K562 (cell line): Measurements from ENCODE around the gene FAM50B. TPM values are rescaled to one million over a fixed set of nuclear protein-coding genes. Genes with fewer than 3 reads are reported as not detected.

Source experiments
- ATAC-seq: fragments of 200-7000 bp; cut with Tn5 transposase; 3 replicates; pipeline ENCODE4 v1.9.1; 2020; ENCODE audit warnings: moderate library complexity
- BruUV-seq: library from RNA; stranded (reverse); fragments of 400-500 nt; replicated peaks from 2 replicates; lab custom pipeline; 2021; lab: Mats Ljungman, UMichigan
- CTCF ChIA-PET: fragments of 300-600 bp; formaldehyde crosslinking; extraction: SDS; loops from one replicate; lab custom pipeline; 2021; ENCODE audit warnings: low intra/inter-chr PET ratio; lab: Yijun Ruan, JAX
- POLR2A ChIA-PET: fragments of 300-600, 350-650 bp; sonication (Branson Sonifier 250); formaldehyde crosslinking; extraction: SDS; loops from one replicate; lab custom pipeline; 2021; ENCODE audit warnings: antibody characterized with exemption, inconsistent platforms; lab: Yijun Ruan, JAX
- DNase-seq, 4 experiments: peaks; one replicate each; pipeline versions ENCODE4 v3.0.0 to v3.0.0-alpha.2; 2011 to 2018; ENCODE audit warnings: low spot score in 3 of 4, mixed read lengths in 3 of 4; ENCODE audit errors: extremely low read depth in 1 of 4
- FAIRE-seq: peaks from 2 replicates; lab custom pipeline; 2011; peaks lifted over from hg19 to GRCh38; lab: Jason Lieb, UNC
- H2AFZ ChIP-seq: 2 replicates; pipeline ENCODE4 v1.6.0; 2011; ENCODE audit warnings: low read depth, low read length, control low read depth, inconsistent platforms
- H3K27ac ChIP-seq: fragments of 200-600 bp; 3 replicates; pipeline ENCODE4 v1.8.0; 2011; ENCODE audit warnings: low read depth, mild to moderate bottlenecking, control low read depth, inconsistent platforms, low read length, moderate library complexity, mixed read lengths; ENCODE audit errors: extremely low read depth
- H3K27me3 ChIP-seq, 2 experiments: fragments of 300-600 bp in 1 of 2; 2 replicates in 1 of 2; 3 replicates in 1 of 2; pipeline versions ENCODE4 v1.6.0 to v1.8.0; 2011; ENCODE audit warnings: inconsistent platforms in 2 of 2, low read length in 2 of 2, mild to moderate bottlenecking in 1 of 2, mixed read lengths in 1 of 2, moderate library complexity in 1 of 2; ENCODE audit not compliant: control insufficient read depth in 2 of 2, insufficient read depth in 2 of 2
- H3K36me3 ChIP-seq: fragments of 300-600 bp; 3 replicates; pipeline ENCODE4 v1.8.0; 2011; ENCODE audit warnings: mild to moderate bottlenecking, low read length, inconsistent platforms; ENCODE audit not compliant: control insufficient read depth, insufficient read depth
- H3K4me1 ChIP-seq, 2 experiments: fragments of 200-600 bp in 1 of 2; replicated peaks in 1 of 2; 2 replicates in 1 of 2; 3 replicates in 1 of 2; pipeline versions ENCODE4 v1.5.1 to v1.8.0; 2011; ENCODE audit warnings: inconsistent platforms in 2 of 2, low read length in 2 of 2, mild to moderate bottlenecking in 1 of 2, mixed read lengths in 1 of 2, moderate library complexity in 1 of 2; ENCODE audit not compliant: control insufficient read depth in 2 of 2, insufficient read depth in 2 of 2
- H3K4me2 ChIP-seq: 2 replicates; pipeline ENCODE4 v1.6.1; 2011; ENCODE audit warnings: low read length, control low read depth, inconsistent platforms, mixed read lengths; ENCODE audit not compliant: insufficient read depth
- H3K4me3 ChIP-seq: fragments of 200-600 bp; sonication (generic), shearing (Covaris generic); 2 replicates; pipeline ENCODE4 v1.5.1; 2016; ENCODE audit warnings: control low read depth, inconsistent platforms
- H3K79me2 ChIP-seq: fragments of 200-600 bp; 3 replicates; pipeline ENCODE4 v1.8.0; 2011; ENCODE audit warnings: low read length, inconsistent platforms; ENCODE audit not compliant: control insufficient read depth, insufficient read depth
- H3K9ac ChIP-seq, 2 experiments: 2 replicates each; pipeline versions ENCODE4 v1.6.0 to v1.6.1; 2011; ENCODE audit warnings: low read depth in 2 of 2, low read length in 2 of 2, control low read depth in 1 of 2, inconsistent platforms in 1 of 2, mild to moderate bottlenecking in 1 of 2, mixed read lengths in 1 of 2; ENCODE audit not compliant: insufficient read depth in 1 of 2
- H3K9me1 ChIP-seq: one replicate; pipeline ENCODE4 v1.6.0; 2011; ENCODE audit warnings: inconsistent platforms, mild to moderate bottlenecking, low read length, moderate library complexity; ENCODE audit not compliant: control insufficient read depth, insufficient read depth
- H3K9me3 ChIP-seq: replicated peaks from 2 replicates; pipeline ENCODE4 v1.5.1; 2011; ENCODE audit warnings: low read depth, low read length, inconsistent platforms; ENCODE audit not compliant: control insufficient read depth, insufficient read depth
- H4K20me1 ChIP-seq: replicated peaks from 2 replicates; pipeline ENCODE4 v1.6.1; 2011; ENCODE audit warnings: low read length, inconsistent platforms, mixed read lengths; ENCODE audit not compliant: control insufficient read depth, insufficient read depth
- BCL6 ChIP-seq: fragments of 250-450 bp; sonication (Bioruptor Pico); IDR thresholded peaks from 2 replicates; pipeline ENCODE4 v1.4.0; 2020
- BHLHE40 ChIP-seq: IDR thresholded peaks from 2 replicates; pipeline ENCODE4 v1.6.1; 2011; ENCODE audit warnings: low read length, improper control_type of control experiment
- DDX20 ChIP-seq: fragments of 450-650 bp; IDR thresholded peaks from 2 replicates; pipeline ENCODE4 v1.6.1; 2016; ENCODE audit warnings: missing genetic modification characterization, low read depth, mild to moderate bottlenecking, missing compliant biosample characterization, moderate library complexity
- FUS ChIP-seq: fragments of 200-400 bp; formaldehyde crosslinking; optimal IDR thresholded peaks from 2 replicates; pipeline ENCODE3; 2017; ENCODE audit warnings: low read depth, low read length
- HMG20A ChIP-seq: fragments of 450-650 bp; formaldehyde crosslinking; conservative IDR thresholded peaks from 2 replicates; pipeline ENCODE4 v1.4.0; 2020; ENCODE audit warnings: mild to moderate bottlenecking, mixed read lengths
- MXI1 ChIP-seq: IDR thresholded peaks from 2 replicates; pipeline ENCODE4 v1.6.1; 2011; ENCODE audit warnings: low read depth, mild to moderate bottlenecking, improper control_type of control experiment, low read length
- POLR3G ChIP-seq: IDR thresholded peaks from 2 replicates; pipeline ENCODE4 v1.6.1; 2011; ENCODE audit not compliant: insufficient read length, insufficient replicate concordance; ENCODE audit errors: extremely low read depth
- RAD51 ChIP-seq: fragments of 450-650 bp; IDR thresholded peaks from 2 replicates; pipeline ENCODE4 v1.7.1; 2016; ENCODE audit warnings: low read depth, mild to moderate bottlenecking, borderline replicate concordance
- XRCC5 ChIP-seq: fragments of 200-400 bp; formaldehyde crosslinking; IDR thresholded peaks from 2 replicates; pipeline ENCODE4 v1.6.1; 2017; ENCODE audit warnings: low read depth, mild to moderate bottlenecking, low read length
- ZNF143 ChIP-seq: sonication (generic); formaldehyde crosslinking; IDR thresholded peaks from 2 replicates; pipeline ENCODE4 v1.9.0; 2022; ENCODE audit warnings: mild to moderate bottlenecking, missing genetic modification reagents
- ZNF217 ChIP-seq: sonication (generic); formaldehyde crosslinking; IDR thresholded peaks from 2 replicates; pipeline ENCODE4 v1.8.0; 2022; ENCODE audit warnings: mild to moderate bottlenecking, missing genetic modification reagents
- ZNF277 ChIP-seq: fragments of 250-450 bp; sonication (Bioruptor Pico); IDR thresholded peaks from 2 replicates; pipeline ENCODE4 v1.8.0; 2022; ENCODE audit warnings: inconsistent platforms, mild to moderate bottlenecking, moderate library complexity, borderline replicate concordance
- ZNF311 ChIP-seq: fragments of 250-450 bp; sonication (Bioruptor Pico); IDR thresholded peaks from 2 replicates; pipeline ENCODE4 v1.4.0; 2020; ENCODE audit warnings: mild to moderate bottlenecking, moderate library complexity
- ZNF444 ChIP-seq: fragments of 250-450 bp; sonication (Bioruptor Pico); IDR thresholded peaks from 2 replicates; pipeline ENCODE4 v1.4.0; 2020; ENCODE audit warnings: mild to moderate bottlenecking, moderate library complexity
- ZNF766 ChIP-seq: fragments of 200-800 bp; sonication (Bioruptor generic); conservative IDR thresholded peaks from 2 replicates; pipeline ENCODE4 v1.6.1; 2016; ENCODE audit warnings: missing genetic modification characterization, missing compliant biosample characterization
- WGBS: fragments of 100-300 bp; shearing (Covaris generic); methylation state at CpG from one replicate; pipeline ENCODE4 v1.1.6; 2016; ENCODE audit warnings: low coverage, mixed read lengths; ENCODE audit not compliant: insufficient coverage; ENCODE audit errors: missing lambda C conversion rate; 5-methylcytosine and 5-hydroxymethylcytosine counted together
- in situ Hi-C: fragments of 300-500 bp; cut with MboI; formaldehyde crosslinking; loops from 4 replicates; pipeline ENCODE4 v1.15.0; 2018; ENCODE audit warnings: inconsistent platforms, mixed read lengths
- intact Hi-C: fragments of 100-400 bp; cut with micrococcal nuclease; formaldehyde crosslinking; loops from 2 replicates; pipeline ENCODE4 v1.14.2; 2022
- polyA plus RNA-seq, 8 experiments: library from polyadenylated mRNA; depleted of rRNA in 4 of 8; stranded (reverse) in 5 of 8; unstranded in 3 of 8; fragments of >200 nt; fragmentation: Nextera tagmentation in 2 of 8; fragmentation: Illumina TruSeq in 1 of 8; extraction: Ambion mirVana in 2 of 8; extraction: Trizol in 1 of 8; gene quantifications; 2 replicates each; pipeline versions ENCODE4 v1.2.1 to v1.2.3, GENCODE V29; 2011 to 2014; ENCODE audit warnings: inconsistent platforms in 1 of 8, missing spikeins in 1 of 8
- total RNA-seq, 7 experiments: library from RNA; depleted of rRNA in 6 of 7; stranded (reverse); fragments of >200 nt in 6 of 7; fragmentation: Illumina TruSeq in 2 of 7; extraction: Trizol in 2 of 7; gene quantifications; 2 replicates each; pipeline versions ENCODE4 v1.2.1 to v1.2.3, GENCODE V29; 2011 to 2021; ENCODE audit warnings: low replicate concordance in 1 of 7
- TF ChIP-seq, protein P1 (sequence below): fragments of 250-450 bp; sonication (Bioruptor Pico); IDR thresholded peaks from 2 replicates; pipeline ENCODE4 v1.8.0; 2022; ENCODE audit warnings: moderate library complexity, mild to moderate bottlenecking, inconsistent platforms
- TF ChIP-seq, protein P2 (sequence below), 2 experiments: fragments of 450-650 bp; IDR thresholded peaks; 2 replicates each; pipeline ENCODE4 v1.6.1; 2016

The FAM50B gene
- total and polyA plus RNA-seq, 9 of the 15 experiments (the other 6 are each of a cell fraction or from before 2014, with no cell fraction given) = 0.09 to 0.16 (median 0.13) TPM; not detected in 6

- TF ChIP-seq, protein P1, sequence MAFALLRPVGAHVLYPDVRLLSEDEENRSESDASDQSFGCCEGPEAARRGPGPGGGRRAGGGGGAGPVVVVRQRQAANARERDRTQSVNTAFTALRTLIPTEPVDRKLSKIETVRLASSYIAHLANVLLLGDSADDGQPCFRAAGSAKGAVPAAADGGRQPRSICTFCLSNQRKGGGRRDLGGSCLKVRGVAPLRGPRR (CRISPR knock-in tag) = no peak
- TF ChIP-seq MXI1 = no peak
- no peak for TF ChIP-seq XRCC5
- peak; percentile 69 for TF ChIP-seq RAD51
- TF ChIP-seq, protein P2, sequence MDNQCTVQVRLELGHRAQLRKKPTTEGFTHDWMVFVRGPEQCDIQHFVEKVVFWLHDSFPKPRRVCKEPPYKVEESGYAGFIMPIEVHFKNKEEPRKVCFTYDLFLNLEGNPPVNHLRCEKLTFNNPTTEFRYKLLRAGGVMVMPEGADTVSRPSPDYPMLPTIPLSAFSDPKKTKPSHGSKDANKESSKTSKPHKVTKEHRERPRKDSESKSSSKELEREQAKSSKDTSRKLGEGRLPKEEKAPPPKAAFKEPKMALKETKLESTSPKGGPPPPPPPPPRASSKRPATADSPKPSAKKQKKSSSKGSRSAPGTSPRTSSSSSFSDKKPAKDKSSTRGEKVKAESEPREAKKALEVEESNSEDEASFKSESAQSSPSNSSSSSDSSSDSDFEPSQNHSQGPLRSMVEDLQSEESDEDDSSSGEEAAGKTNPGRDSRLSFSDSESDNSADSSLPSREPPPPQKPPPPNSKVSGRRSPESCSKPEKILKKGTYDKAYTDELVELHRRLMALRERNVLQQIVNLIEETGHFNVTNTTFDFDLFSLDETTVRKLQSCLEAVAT (IDR thresholded peaks at IDR 0.05) = no peak
- no peak for TF ChIP-seq DDX20 (tag)
- TF ChIP-seq BCL6 (CRISPR knock-in tag) = no peak
These were observed 36.6 kb upstream of the FAM50B start (continued) for GRCh38 chr6:3812596-3812995.

- H4K20me1 ChIP-seq = no peaks in the 10 kb centered on the region; the same call in 1 of the 2 replicates
- H3K4me1 ChIP-seq = peaks cover 4 to 10% of the 10 kb centered on the region in 2 experiments; a peak in 2 of 5 replicates
- WGBS = 3% methylated on average over 13 of the region's 13 CpGs
- no peaks in the 10 kb centered on the region for H3K9me1 ChIP-seq
- no peak overlapping the region for H3K4me2 ChIP-seq
- POLR2A ChIA-PET = interaction anchor here (0.6 kb wide), 1 partner anchor 24 kb away, joined by 3 read pairs; no protein-coding TSS in a partner anchor
- peak overlapping the region in 1 of 2 experiments; percentile 59; a peak in 1 of 4 replicates for H3K9ac ChIP-seq
- DNase-seq (peak; percentile 47 to 76 (median 53)), ATAC-seq (peak; percentile 83), FAIRE-seq (no peak)
- intact Hi-C loops = no loop called here
- H3K4me3 ChIP-seq = no peak overlapping the region
- CTCF ChIA-PET = no interaction called here
- H2AFZ ChIP-seq = peak overlapping the region; percentile 9; the same call in 1 of the 2 replicates
- H3K79me2 ChIP-seq = no peaks in the 10 kb centered on the region
- in situ Hi-C loops = no loop called here
- no peaks in the 10 kb centered on the region for H3K9me3 ChIP-seq
- BruUV-seq = no TSS peak
- no peak overlapping the region for H3K27ac ChIP-seq
- peaks cover 20 to 63% of the 10 kb centered on the region in 2 experiments for H3K27me3 ChIP-seq
- no peaks in the 10 kb centered on the region for H3K36me3 ChIP-seq
- no peak for TF ChIP-seq ZNF217 (CRISPR knock-in tag)
- no peak for TF ChIP-seq HMG20A (CRISPR knock-in tag)
- TF ChIP-seq ZNF277 (CRISPR knock-in tag) = no peak
- TF ChIP-seq BHLHE40 = no peak
- no peak for TF ChIP-seq ZNF311
- TF ChIP-seq ZNF143 = no peak
- no peak for TF ChIP-seq FUS
- TF ChIP-seq POLR3G = no peak
- no peak for TF ChIP-seq ZNF766 (CRISPR knock-in tag)
- no peak for TF ChIP-seq ZNF444 (CRISPR knock-in tag)
These were observed 35.9 kb upstream of the FAM50B start for GRCh38 chr6:3813150-3813780.
